ENCODE results near the gene ARAP2.

GRCh38 chr4:36198068-36198808 is 46.1 kb downstream of the ARAP2 start:
- no peak for TF ChIP-seq CTCF (IDR thresholded peaks at IDR 0.05; ENCODE audit: low read length)
- no peak for TF ChIP-seq EZH2 (IDR thresholded peaks at IDR 0.05; ENCODE audit: borderline replicate concordance, low read length)
